GM21360 (cell line): ENCODE measurements around the gene RAB11FIP3.

Source experiments
- ATAC-seq: cut with Tn5 transposase; IDR thresholded peaks from one replicate; pipeline ENCODE4 v1.9.1; 2021; ENCODE audit warnings: mild to moderate bottlenecking, moderate library complexity; ENCODE audit not compliant: unreplicated experiment

The RAB11FIP3 gene

DNA sequence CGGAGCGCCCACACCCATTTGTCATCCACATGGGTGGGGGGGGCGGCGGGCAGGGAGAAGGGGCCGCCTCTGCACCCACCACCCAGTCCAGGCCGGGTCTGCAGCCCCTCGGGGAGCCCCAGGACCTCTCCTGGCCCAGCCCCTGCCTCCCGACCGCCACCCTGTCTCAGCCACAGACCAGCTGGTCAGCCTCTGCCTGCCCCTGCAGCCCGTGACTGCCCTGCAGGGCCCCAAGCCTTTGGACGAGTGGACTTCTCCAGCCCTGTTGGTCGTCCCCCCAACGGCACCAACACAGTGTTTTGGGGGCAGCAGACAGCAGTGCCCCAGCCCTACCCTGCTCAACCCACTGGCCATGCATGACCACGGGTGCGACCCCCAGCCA lies 136.0 kb downstream of the RAB11FIP3 start:
- no peak for ATAC-seq

- ATAC-seq = no peak
Observed at GRCh38 chr16:561957-562938, 136.8 kb downstream of the RAB11FIP3 start.

- no peak for ATAC-seq
Observed at GRCh38 chr16:563072-563644, 137.7 kb downstream of the RAB11FIP3 start.

DNA sequence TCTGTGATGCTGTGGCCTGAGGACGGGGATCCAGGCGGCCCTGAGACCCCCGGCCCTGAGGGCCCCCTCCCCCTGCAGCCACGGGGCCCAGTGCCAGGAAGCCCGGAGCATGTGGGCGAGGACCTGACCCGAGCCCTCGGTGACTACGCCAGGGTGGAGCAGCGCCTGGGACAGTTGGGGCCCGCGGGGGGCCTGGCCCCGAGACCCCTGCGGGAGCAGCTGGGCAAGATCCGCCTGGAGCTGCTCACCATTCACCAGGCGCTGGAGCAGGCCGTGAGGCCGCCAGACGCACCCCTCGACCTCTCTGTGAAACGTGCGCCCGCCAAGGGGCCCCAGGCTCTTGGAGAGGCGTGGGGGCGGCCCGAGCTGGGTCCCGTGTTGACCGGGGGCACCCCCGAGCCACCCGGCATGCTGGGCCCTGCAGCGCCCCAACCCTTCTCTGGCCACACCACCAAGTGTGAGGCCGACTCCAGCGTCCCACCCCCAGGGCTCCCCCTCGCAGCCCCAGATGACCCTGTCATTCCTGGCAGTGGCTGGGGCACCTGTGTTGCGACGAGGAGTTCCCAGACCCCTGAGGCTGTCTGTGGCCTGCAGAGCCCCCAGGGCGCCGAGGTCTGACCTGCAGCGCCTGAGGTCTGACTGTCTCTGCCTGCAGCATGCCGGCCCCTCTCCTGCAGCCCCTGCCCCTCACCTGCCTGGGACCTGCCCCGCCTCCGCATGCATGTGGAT lies 139.4 kb downstream of the RAB11FIP3 start:
- ATAC-seq = no peak

DNA sequence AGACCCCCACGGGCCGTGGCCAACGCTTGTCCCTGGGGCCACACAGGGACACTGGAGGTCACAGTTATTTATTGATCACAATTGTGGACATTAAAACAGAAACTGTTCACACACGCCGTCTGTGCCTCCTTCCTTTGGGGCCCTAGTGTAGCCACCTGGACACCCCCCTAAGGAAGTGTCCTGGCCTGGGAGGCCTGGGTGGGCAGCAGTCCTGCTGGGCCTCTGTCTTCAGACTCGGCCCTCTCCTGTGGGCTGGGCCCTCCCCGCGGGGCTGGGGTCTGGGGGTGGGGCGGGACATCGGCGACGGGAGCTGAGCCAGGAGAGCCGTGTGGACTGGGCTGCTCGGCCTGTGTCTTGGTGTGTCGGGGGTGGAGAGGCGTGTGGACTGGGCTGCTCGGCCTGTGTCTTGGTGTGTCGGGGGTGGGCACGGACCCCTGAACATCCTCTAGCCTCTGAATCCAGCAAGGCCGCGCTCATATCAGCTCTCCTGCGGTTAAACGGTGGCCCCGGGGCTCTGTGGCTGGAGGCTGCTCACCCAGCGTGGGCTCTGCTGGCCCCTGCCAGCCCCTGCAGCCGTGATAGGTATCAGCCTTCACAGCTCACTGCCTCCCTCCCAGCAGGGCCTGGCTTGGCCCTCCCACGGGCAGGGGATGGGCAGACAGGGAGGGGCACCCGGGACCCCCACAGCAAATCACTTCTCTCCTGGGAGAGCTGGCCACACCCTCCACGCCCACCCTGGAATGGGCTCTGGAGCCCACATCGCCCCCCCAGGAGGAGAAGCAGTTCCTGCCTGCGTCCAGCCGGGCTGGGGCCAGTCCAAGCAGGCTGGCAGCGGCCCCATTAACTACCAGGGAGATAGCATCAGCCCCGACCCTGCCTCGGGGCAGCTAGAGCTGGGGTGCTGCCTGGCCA lies 140.2 kb downstream of the RAB11FIP3 start:
- ATAC-seq = no peak

GRCh38 chr16:566475-567372 lies 141.3 kb downstream of the RAB11FIP3 start, which contains the start of gene NHLRC4:
TSS of gene NHLRC4 (plus strand) at chr16:567005. CDS start at chr16:568048, 1,043 bp downstream.
- no peak for ATAC-seq

DNA sequence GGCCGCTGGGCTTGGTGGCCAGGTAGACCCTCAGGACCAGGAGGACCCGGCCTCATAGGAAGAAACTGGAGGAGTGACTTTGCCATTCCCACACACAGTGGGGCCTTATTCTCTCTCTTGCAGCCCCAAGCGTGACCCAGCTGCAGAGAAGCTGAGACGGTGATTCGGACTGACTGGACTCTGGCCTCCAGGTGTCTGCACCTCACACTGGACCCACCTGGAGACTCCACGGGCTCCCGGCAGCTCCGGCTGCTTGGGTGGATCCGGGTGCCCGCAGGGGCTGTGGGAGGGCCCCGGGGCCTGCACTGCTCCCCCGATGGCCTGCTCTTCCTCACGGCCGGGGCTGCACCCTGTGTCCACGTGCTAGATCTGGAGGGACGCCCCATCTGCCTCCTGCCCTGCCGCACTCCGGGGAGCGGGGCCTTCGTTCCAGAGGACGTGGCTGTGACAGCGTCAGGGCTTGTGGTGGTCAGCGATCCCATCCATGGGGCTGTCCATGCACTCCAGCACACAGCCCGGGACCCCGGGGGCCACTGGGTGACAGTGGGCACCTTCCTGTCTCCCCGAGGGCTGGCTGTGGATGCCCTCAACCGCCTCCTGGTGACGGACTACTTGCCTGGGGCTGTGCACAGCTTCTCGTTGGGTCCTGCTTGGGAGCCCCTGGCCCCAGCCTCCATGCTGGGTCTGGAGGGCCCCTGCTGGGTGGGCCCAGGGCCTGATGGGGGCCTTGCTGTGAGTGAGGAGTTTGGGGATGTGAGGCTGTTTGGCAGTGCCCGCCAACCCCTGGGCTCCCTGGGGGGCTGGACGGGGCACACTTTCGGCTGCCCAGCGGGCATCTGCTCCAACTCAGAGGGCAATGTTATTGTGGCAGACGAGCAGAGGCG lies 142.2 kb downstream of the RAB11FIP3 start:
- ATAC-seq = no peak

GRCh38 chr16:568401-569258 lies 143.2 kb downstream of the RAB11FIP3 start:
- ATAC-seq = no peak

GRCh38 chr16:569445-570254 lies 144.2 kb downstream of the RAB11FIP3 start, which contains the start of gene PIGQ:
TSS of gene PIGQ (plus strand) at chr16:569968. CDS start at chr16:574075, 4,107 bp downstream.
- no peak for ATAC-seq
